IMR-90 (cell line): ENCODE results near the gene NOL12. TPM values are rescaled to one million over a fixed set of nuclear protein-coding genes. Genes with fewer than 3 reads are reported as not detected.

Experiments used
- ATAC-seq: fragments of 200-7000 bp; cut with Tn5 transposase; 2 replicates; pipeline ENCODE4 v1.9.1; 2020; ENCODE audit warnings: low read depth, mild to moderate bottlenecking, moderate library complexity
- BruUV-seq: library from RNA; stranded (reverse); fragments of 400-500 nt; replicated peaks from 2 replicates; lab custom pipeline; 2021; lab: Mats Ljungman, UMichigan
- CTCF ChIA-PET: fragments of 300-600 bp; formaldehyde crosslinking; extraction: SDS; loops from one replicate; lab custom pipeline; 2021; ENCODE audit warnings: antibody characterized with exemption; lab: Yijun Ruan, JAX
- POLR2A ChIA-PET: fragments of 300-600 bp; sonication (Branson Sonifier 250); formaldehyde crosslinking; loops from one replicate; lab custom pipeline; 2022; ENCODE audit warnings: antibody characterized with exemption; ENCODE audit not compliant: unreplicated experiment; lab: Charles Lee
- DNase-seq: peaks from one replicate; pipeline ENCODE4 v3.0.0; 2013
- H2AFZ ChIP-seq: replicated peaks from 2 replicates; pipeline ENCODE3; 2013; ENCODE audit warnings: low read length, mild to moderate bottlenecking; ENCODE audit not compliant: poor library complexity
- H2AK5ac ChIP-seq: 2 replicates; pipeline ENCODE4 v1.6.1; 2013; ENCODE audit warnings: low read depth, low read length, inconsistent platforms
- H2AK9ac ChIP-seq: replicated peaks from 2 replicates; pipeline ENCODE3; 2013; ENCODE audit warnings: mild to moderate bottlenecking, low read depth, low read length, moderate library complexity; ENCODE audit not compliant: poor library complexity
- H2BK120ac ChIP-seq: 2 replicates; pipeline ENCODE4 v1.6.1; 2013; ENCODE audit warnings: low read depth, low read length, inconsistent platforms
- H2BK15ac ChIP-seq: 3 replicates; pipeline ENCODE4 v1.6.1; 2013; ENCODE audit warnings: low read depth, low read length, inconsistent platforms
- H2BK20ac ChIP-seq: 2 replicates; pipeline ENCODE4 v1.6.1; 2013; ENCODE audit warnings: low read depth, mild to moderate bottlenecking, inconsistent platforms, low read length, moderate library complexity
- H2BK5ac ChIP-seq: 2 replicates; pipeline ENCODE4 v1.6.1; 2013; ENCODE audit warnings: mild to moderate bottlenecking, low read depth, low read length, inconsistent platforms; ENCODE audit not compliant: poor library complexity, severe bottlenecking
- H3K14ac ChIP-seq: replicated peaks from 2 replicates; pipeline ENCODE4 v1.6.1; 2013; ENCODE audit warnings: low read depth, low read length, inconsistent platforms
- H3K18ac ChIP-seq: 2 replicates; pipeline ENCODE4 v1.6.1; 2013; ENCODE audit warnings: low read depth, low read length, control low read depth
- H3K23ac ChIP-seq: 2 replicates; pipeline ENCODE4 v1.6.1; 2013; ENCODE audit warnings: low read depth, low read length, inconsistent platforms
- H3K27ac ChIP-seq: 2 replicates; pipeline ENCODE4 v1.5.1; 2013; ENCODE audit warnings: mild to moderate bottlenecking, control low read depth, low read length; ENCODE audit not compliant: insufficient read depth
- H3K27me3 ChIP-seq: 2 replicates; pipeline ENCODE4 v1.6.1; 2013; ENCODE audit warnings: low read length; ENCODE audit not compliant: control insufficient read depth, insufficient read depth
- H3K36me3 ChIP-seq: 2 replicates; pipeline ENCODE4 v1.6.1; 2013; ENCODE audit warnings: low read length, mixed read lengths; ENCODE audit not compliant: control insufficient read depth, insufficient read depth
- H3K4ac ChIP-seq: 2 replicates; pipeline ENCODE4 v1.6.1; 2013; ENCODE audit warnings: low read depth, low read length, inconsistent platforms
- H3K4me1 ChIP-seq: 2 replicates; pipeline ENCODE4 v1.6.1; 2013; ENCODE audit warnings: low read length, mixed read lengths; ENCODE audit not compliant: control insufficient read depth, insufficient read depth
- H3K4me2 ChIP-seq: 2 replicates; pipeline ENCODE4 v1.6.1; 2013; ENCODE audit warnings: low read depth, mild to moderate bottlenecking, control low read depth, low read length, moderate library complexity
- H3K4me3 ChIP-seq: 2 replicates; pipeline ENCODE4 v1.5.1; 2013; ENCODE audit warnings: low read depth, mild to moderate bottlenecking, control low read depth, low read length, moderate library complexity; ENCODE audit not compliant: insufficient read depth
- H3K56ac ChIP-seq: 2 replicates; pipeline ENCODE4 v1.6.1; 2013; ENCODE audit warnings: low read length, inconsistent platforms; ENCODE audit not compliant: insufficient read depth; ENCODE audit errors: extremely low read depth
- H3K79me1 ChIP-seq, 2 experiments: 2 replicates each; pipeline ENCODE4 v1.6.1; 2013; ENCODE audit warnings: low read length in 2 of 2, inconsistent platforms in 1 of 2, low read depth in 1 of 2
- H3K9ac ChIP-seq: 2 replicates; pipeline ENCODE4 v1.6.1; 2013; ENCODE audit warnings: low read depth, low read length, control low read depth
- H3K9me1 ChIP-seq: 2 replicates; pipeline ENCODE4 v1.6.1; 2013; ENCODE audit warnings: low read length, inconsistent platforms; ENCODE audit not compliant: insufficient read depth
- H3K9me3 ChIP-seq: 2 replicates; pipeline ENCODE4 v1.6.1; 2013; ENCODE audit warnings: low read length; ENCODE audit not compliant: control insufficient read depth, insufficient read depth
- H4K20me1 ChIP-seq: 2 replicates; pipeline ENCODE4 v1.6.1; 2013; ENCODE audit warnings: low read length, inconsistent platforms; ENCODE audit not compliant: insufficient read depth
- H4K5ac ChIP-seq: 2 replicates; pipeline ENCODE4 v1.6.1; 2013; ENCODE audit warnings: mild to moderate bottlenecking, low read depth, low read length, control low read depth
- H4K8ac ChIP-seq, 2 experiments: 2 replicates each; pipeline ENCODE4 v1.6.1; 2013; ENCODE audit warnings: low read depth in 2 of 2, low read length in 2 of 2, control low read depth in 1 of 2, inconsistent platforms in 1 of 2
- H4K91ac ChIP-seq: 2 replicates; pipeline ENCODE4 v1.6.1; 2013; ENCODE audit warnings: low read depth, low read length, inconsistent platforms; ENCODE audit not compliant: insufficient read depth
- CEBPB ChIP-seq: IDR thresholded peaks from 2 replicates; pipeline ENCODE4 v1.6.1; 2012; ENCODE audit warnings: low read depth, low read length, improper control_type of control experiment
- CTCF ChIP-seq: conservative IDR thresholded peaks from 2 replicates; pipeline ENCODE4 v1.5.1; 2012; ENCODE audit warnings: mild to moderate bottlenecking, low read depth, low read length, improper control_type of control experiment
- FOS ChIP-seq: fragments of 150-350 bp; IDR thresholded peaks from 2 replicates; pipeline ENCODE4 v1.6.1; 2016; ENCODE audit warnings: low read depth, low read length
- MXI1 ChIP-seq: IDR thresholded peaks from 2 replicates; pipeline ENCODE4 v1.6.1; 2012; ENCODE audit warnings: low read depth, mild to moderate bottlenecking, low read length, moderate library complexity, borderline replicate concordance
- NFE2L2 ChIP-seq: fragments of 150-350 bp; IDR thresholded peaks from 2 replicates; pipeline ENCODE4 v1.6.1; 2016; ENCODE audit warnings: low read depth, mild to moderate bottlenecking, low read length
- POLR2A ChIP-seq: IDR thresholded peaks from 2 replicates; pipeline ENCODE4 v1.6.1; 2012; ENCODE audit warnings: mild to moderate bottlenecking, low read depth, low read length
- RAD21 ChIP-seq: IDR thresholded peaks from 2 replicates; pipeline ENCODE4 v1.6.1; 2012; ENCODE audit warnings: low read length, improper control_type of control experiment
- RCOR1 ChIP-seq: IDR thresholded peaks from 2 replicates; pipeline ENCODE4 v1.6.1; 2012; ENCODE audit warnings: mild to moderate bottlenecking, low read length, improper control_type of control experiment; ENCODE audit not compliant: insufficient replicate concordance
- RFX5 ChIP-seq: IDR thresholded peaks from 2 replicates; pipeline ENCODE4 v1.8.0; 2012; ENCODE audit warnings: low read depth, mild to moderate bottlenecking, low read length, moderate library complexity
- SMC3 ChIP-seq: fragments of 150-350 bp; IDR thresholded peaks from 2 replicates; pipeline ENCODE4 v1.6.1; 2016; ENCODE audit warnings: low read depth, mild to moderate bottlenecking, antibody characterized with exemption, low read length, moderate library complexity
- USF2 ChIP-seq: fragments of 150-350 bp; IDR thresholded peaks from 2 replicates; pipeline ENCODE4 v1.6.1; 2017; ENCODE audit warnings: mild to moderate bottlenecking, antibody characterized with exemption, low read length, low read depth
- WGBS, 2 experiments: methylation state at CpG; one replicate each; pipeline versions ENCODE4 v1.1.5 to v1.1.7; 2013; ENCODE audit warnings: missing lambda C conversion rate in 2 of 2; ENCODE audit not compliant: insufficient read length in 1 of 2; ENCODE audit errors: extremely low coverage in 2 of 2; 5-methylcytosine and 5-hydroxymethylcytosine counted together
- dilution Hi-C: fragments of 300-500 bp; cut with HindIII; formaldehyde crosslinking; loops from one replicate; pipeline ENCODE4 v1.14.3; 2018; ENCODE audit warnings: low sequenced_read_pairs; ENCODE audit not compliant: unreplicated experiment
- in situ Hi-C: fragments of 300-500 bp; cut with MboI; formaldehyde crosslinking; loops from 3 replicates; pipeline ENCODE4 v1.14.3; 2019; ENCODE audit warnings: low sequenced_read_pairs, inconsistent platforms, mixed read lengths
- intact Hi-C: fragments of 100-400 bp; cut with micrococcal nuclease; formaldehyde crosslinking; loops from 2 replicates; pipeline ENCODE4 v1.10.0; 2022
- polyA plus RNA-seq, 3 experiments: library from polyadenylated mRNA; depleted of rRNA; stranded (reverse); fragments of >200 nt; gene quantifications; 2 replicates each; pipeline ENCODE4 v1.2.3, GENCODE V29; 2012; ENCODE audit warnings: low replicate concordance in 1 of 3
- total RNA-seq: library from RNA; depleted of rRNA; stranded (reverse); fragments of >200 nt; gene quantifications from 2 replicates; pipeline ENCODE4 v1.2.3, GENCODE V29; 2012

Gene NOL12
- total and polyA plus RNA-seq, 2 of the 4 experiments (the other 2 are of a cell fraction) = 16.0 to 25.6 TPM

- in situ Hi-C loops (no loop called here), dilution Hi-C loops (no loop called here), intact Hi-C loops (no loop called here)
- peak overlapping the region; percentile 55 for H3K27ac ChIP-seq
- ATAC-seq = peak; percentile 18
- H2BK15ac ChIP-seq = no peak overlapping the region
- no peak overlapping the region for H3K56ac ChIP-seq
- H3K18ac ChIP-seq = no peak overlapping the region
- peak overlapping the region; percentile 70; the same call in 1 of the 2 replicates for H2AK5ac ChIP-seq
- 42% methylated on average over 2 of the region's 16 CpGs; no CpG with 5 or more reads in 1 of the 2 experiments for WGBS, 2 experiments
- H2AK9ac ChIP-seq = no peak overlapping the region
- 0 out of 2 replicates have a peak overlapping the region, but pooled peaks have one; percentile 41 for H3K23ac ChIP-seq
- peak overlapping the region; percentile 16; the same call in 1 of the 2 replicates for H2BK20ac ChIP-seq
- peaks cover 31% of the 10 kb centered on the region for H4K20me1 ChIP-seq
- no peak overlapping the region for H3K9ac ChIP-seq
- H4K8ac ChIP-seq = peak overlapping the region in 1 of 2 experiments; percentile 32; a peak in 1 of 4 replicates
- no peak overlapping the region for H3K4me3 ChIP-seq
- peak overlapping the region; percentile 37 for H2BK120ac ChIP-seq
- peaks cover 11% of the 10 kb centered on the region for H3K9me1 ChIP-seq
- peaks cover 14% of the 10 kb centered on the region for H3K36me3 ChIP-seq
- H4K91ac ChIP-seq = no peak overlapping the region
- no peaks in the 10 kb centered on the region for H3K27me3 ChIP-seq
- 0 out of 2 replicates have a peak overlapping the region, but pooled peaks have one; percentile 3 for H3K14ac ChIP-seq
- TF ChIP-seq CTCF (no peak), RCOR1 (no peak), MXI1 (no peak), RFX5 (no peak), NFE2L2 (no peak), SMC3 (no peak), POLR2A (no peak), USF2 (no peak), RAD21 (no peak), CEBPB (no peak), FOS (no peak)
- peak; percentile 80 for DNase-seq
- no peak overlapping the region for H2AFZ ChIP-seq
- peak overlapping the region; percentile 41 for H2BK5ac ChIP-seq
- H3K79me1 ChIP-seq = peaks cover 45 to 90% of the 10 kb centered on the region in 2 experiments
- H4K5ac ChIP-seq = no peak overlapping the region
- POLR2A ChIA-PET = interaction anchor here (0.8 kb wide), 1 partner anchor 20 kb away, joined by 3 read pairs; no protein-coding TSS in a partner anchor
- CTCF ChIA-PET = interaction anchor here (0.6 to 1.7 kb wide), 2 partner anchors 20 to 105 kb away, joined by 3 to 5 read pairs; no protein-coding TSS in a partner anchor
- no peak overlapping the region for H3K4me2 ChIP-seq
- H3K4me1 ChIP-seq = peaks cover 27% of the 10 kb centered on the region
- BruUV-seq = no TSS peak
- H3K4ac ChIP-seq = peak overlapping the region; percentile 40; the same call in 1 of the 2 replicates
- H3K9me3 ChIP-seq = no peaks in the 10 kb centered on the region
These were observed 22.5 kb upstream of the NOL12 start for GRCh38 chr22:37663521-37664140.
